BLaER1 (cell line): ENCODE results near the gene RPS6KB1.
"Not testable (repeated sequence)": the region's sequence is repeated elsewhere in the genome, so short reads cannot be mapped to it uniquely, and the experiment has no call there.

Experiments used
- H3K27ac ChIP-seq: shearing (Covaris generic); formaldehyde crosslinking; 2 replicates; pipeline ENCODE4 v1.8.1; 2022
- H3K27me3 ChIP-seq: shearing (Covaris generic); formaldehyde crosslinking; 2 replicates; pipeline ENCODE4 v1.8.1; 2022
- H3K36me3 ChIP-seq: shearing (Covaris generic); formaldehyde crosslinking; 2 replicates; pipeline ENCODE4 v1.8.1; 2022
- H3K4me1 ChIP-seq: shearing (Covaris generic); formaldehyde crosslinking; 2 replicates; pipeline ENCODE4 v1.8.1; 2022
- H3K4me2 ChIP-seq: shearing (Covaris generic); formaldehyde crosslinking; 2 replicates; pipeline ENCODE4 v1.8.1; 2022
- H3K4me3 ChIP-seq: shearing (Covaris generic); formaldehyde crosslinking; 2 replicates; pipeline ENCODE4 v1.8.1; 2022
- H3K9ac ChIP-seq: shearing (Covaris generic); formaldehyde crosslinking; 2 replicates; pipeline ENCODE4 v1.8.1; 2022
- H3K9me3 ChIP-seq: shearing (Covaris generic); formaldehyde crosslinking; 2 replicates; pipeline ENCODE4 v1.8.1; 2022
- H4K20me1 ChIP-seq: shearing (Covaris generic); formaldehyde crosslinking; 2 replicates; pipeline ENCODE4 v1.8.1; 2022
- Cebpa-rat ChIP-seq: shearing (Covaris generic); IDR thresholded peaks from 2 replicates; pipeline ENCODE4 v1.8.1; 2022

Gene RPS6KB1

GRCh38 chr17:59941131-59941530, 48.2 kb downstream of the RPS6KB1 start:
- no peak for TF ChIP-seq Cebpa-rat
- Histone ChIP-seq H4K20me1 (no peaks in the 10 kb centered on the region), H3K27me3 (no peaks in the 10 kb centered on the region), H3K9me3 (no peaks in the 10 kb centered on the region), H3K4me3 (no peak overlapping the region), H3K4me2 (no peak overlapping the region), H3K36me3 (peaks cover 93% of the 10 kb centered on the region), H3K4me1 (no peaks in the 10 kb centered on the region), H3K9ac (no peak overlapping the region), H3K27ac (no peak overlapping the region)

GRCh38 chr17:59946433-59946832, 53.5 kb downstream of the RPS6KB1 start:
- not testable (repeated sequence) for H3K4me3 ChIP-seq, H3K4me2 ChIP-seq, H3K4me1 ChIP-seq, H3K9ac ChIP-seq, H3K27me3 ChIP-seq, H3K27ac ChIP-seq, H3K9me3 ChIP-seq, H4K20me1 ChIP-seq
- H3K36me3 ChIP-seq = peaks cover 82% of the 10 kb centered on the region

- not testable (repeated sequence) for H3K4me1 ChIP-seq, H3K4me2 ChIP-seq, H4K20me1 ChIP-seq, H3K9ac ChIP-seq, H3K27me3 ChIP-seq, H3K4me3 ChIP-seq, H3K9me3 ChIP-seq, H3K27ac ChIP-seq
- H3K36me3 ChIP-seq = peaks cover 80% of the 10 kb centered on the region
Measured at GRCh38 chr17:59947310-59947709, 54.4 kb downstream of the RPS6KB1 start.

- no peaks in the 10 kb centered on the region for H4K20me1 ChIP-seq
- no peaks in the 10 kb centered on the region for H3K4me1 ChIP-seq
- no peaks in the 10 kb centered on the region for H3K9me3 ChIP-seq
- no peaks in the 10 kb centered on the region for H3K27me3 ChIP-seq
- H3K36me3 ChIP-seq = peaks cover 69% of the 10 kb centered on the region
- H3K27ac ChIP-seq = no peak overlapping the region
- TF ChIP-seq Cebpa-rat = no peak
- no peak overlapping the region for H3K9ac ChIP-seq
- no peak overlapping the region for H3K4me3 ChIP-seq
- no peak overlapping the region for H3K4me2 ChIP-seq
Measured at GRCh38 chr17:59950049-59950448, 57.1 kb downstream of the RPS6KB1 start.

- no peaks in the 10 kb centered on the region for H3K9me3 ChIP-seq
Measured at GRCh38 chr17:59954856-59955255, 61.9 kb downstream of the RPS6KB1 start.

GRCh38 chr17:59959574-59959973, 66.7 kb downstream of the RPS6KB1 start:
- not testable (repeated sequence) for H4K20me1 ChIP-seq, H3K9ac ChIP-seq, H3K27me3 ChIP-seq, H3K4me3 ChIP-seq, H3K27ac ChIP-seq, H3K4me2 ChIP-seq, H3K9me3 ChIP-seq
- Histone ChIP-seq H3K4me1 (peaks cover 15% of the 10 kb centered on the region), H3K36me3 (peaks cover 39% of the 10 kb centered on the region)

More at GRCh38 chr17:59954856-59955255, 61.9 kb downstream of the RPS6KB1 start:
- H3K4me2 ChIP-seq = no peak overlapping the region
- no peak overlapping the region for H3K9ac ChIP-seq
- no peaks in the 10 kb centered on the region for H3K4me1 ChIP-seq
- H4K20me1 ChIP-seq = no peaks in the 10 kb centered on the region
- no peak for TF ChIP-seq Cebpa-rat
- no peaks in the 10 kb centered on the region for H3K27me3 ChIP-seq
- H3K36me3 ChIP-seq = peaks cover 61% of the 10 kb centered on the region
- H3K27ac ChIP-seq = no peak overlapping the region
- H3K4me3 ChIP-seq = no peak overlapping the region

- H4K20me1 ChIP-seq = no peaks in the 10 kb centered on the region
- no peak for TF ChIP-seq Cebpa-rat
- H3K9me3 ChIP-seq = no peaks in the 10 kb centered on the region
- no peak overlapping the region for H3K9ac ChIP-seq
- H3K4me3 ChIP-seq = no peak overlapping the region
- peak overlapping the region; percentile 88 for H3K4me2 ChIP-seq
- H3K27me3 ChIP-seq = no peaks in the 10 kb centered on the region
- peaks cover 18% of the 10 kb centered on the region for H3K36me3 ChIP-seq
- peaks cover 23% of the 10 kb centered on the region for H3K4me1 ChIP-seq
- no peak overlapping the region for H3K27ac ChIP-seq
Measured at GRCh38 chr17:59962739-59963318, 69.9 kb downstream of the RPS6KB1 start.

- H3K27ac ChIP-seq = peak overlapping the region; percentile 86
- no peaks in the 10 kb centered on the region for H4K20me1 ChIP-seq
- H3K36me3 ChIP-seq = peaks cover 13% of the 10 kb centered on the region
- peak overlapping the region; percentile 88 for H3K4me2 ChIP-seq
- H3K9me3 ChIP-seq = no peaks in the 10 kb centered on the region
- TF ChIP-seq Cebpa-rat = no peak
- H3K4me3 ChIP-seq = peak overlapping the region; percentile 83
- H3K4me1 ChIP-seq = peaks cover 23% of the 10 kb centered on the region
- no peaks in the 10 kb centered on the region for H3K27me3 ChIP-seq
- peak overlapping the region; percentile 87 for H3K9ac ChIP-seq
Measured at GRCh38 chr17:59963738-59964481, 71.0 kb downstream of the RPS6KB1 start.

GRCh38 chr17:59964482-59965328, 71.8 kb downstream of the RPS6KB1 start, which contains the start of gene RNFT1:
Gene RNFT1, minus strand, starts transcription at chr17:59964740. Its CDS starts 77 bp downstream, at chr17:59964663.
- no peak for TF ChIP-seq Cebpa-rat

GRCh38 chr17:59971771-59972170, 78.8 kb downstream of the RPS6KB1 start:
- not testable (repeated sequence) for H3K36me3 ChIP-seq, H3K4me1 ChIP-seq, H3K27me3 ChIP-seq, H3K4me3 ChIP-seq, H3K9me3 ChIP-seq, H3K27ac ChIP-seq, H3K9ac ChIP-seq, H3K4me2 ChIP-seq, H4K20me1 ChIP-seq

More at GRCh38 chr17:59964482-59965328, 71.8 kb downstream of the RPS6KB1 start, which contains the start of gene RNFT1:
- Histone ChIP-seq H3K4me1 (peaks cover 23% of the 10 kb centered on the region), H3K36me3 (peaks cover 10% of the 10 kb centered on the region), H4K20me1 (no peaks in the 10 kb centered on the region), H3K27me3 (no peaks in the 10 kb centered on the region), H3K4me2 (peak within 1 kb of the TSS; percentile 88), H3K27ac (peak within 1 kb of the TSS; percentile 86), H3K9ac (peak within 1 kb of the TSS; percentile 87), H3K9me3 (no peaks in the 10 kb centered on the region), H3K4me3 (peak within 1 kb of the TSS; percentile 83)
